H1 (cell line): ENCODE measurements around the gene CD79A. TPM values are rescaled to one million over a fixed set of nuclear protein-coding genes. Genes with fewer than 3 reads are reported as not detected.

Experiments used
- polyA plus RNA-seq, 7 experiments: library from polyadenylated mRNA; depleted of rRNA in 3 of 7; stranded (reverse) in 5 of 7; unstranded in 2 of 7; fragments of >200 nt in 5 of 7; fragments of 200-250 nt in 2 of 7; gene quantifications; 1 replicate in 5 of 7; 2 replicates in 1 of 7; 4 replicates in 1 of 7; pipeline versions ENCODE4 v1.2.1 to v1.2.3, GENCODE V29; 2011 to 2013; ENCODE audit warnings: missing spikeins in 2 of 7, mixed read lengths in 2 of 7
- total RNA-seq: library from RNA; stranded (reverse); fragmentation: NEBNext Ultra II Directional; extraction: Animal tissue kit (Norgen Biotek cat#: 25700); gene quantifications from 2 replicates; pipeline ENCODE4 v1.2.1, GENCODE V29; 2021
- TF ChIP-seq, protein P1 (sequence below): fragments of 300-600 bp; sonication (generic); IDR thresholded peaks from 2 replicates; pipeline ENCODE4 v1.7.1; 2012; ENCODE audit warnings: low read length, moderate library complexity, mild to moderate bottlenecking, inconsistent platforms; ENCODE audit not compliant: insufficient replicate concordance

The CD79A gene
- total and polyA plus RNA-seq, 2 of the 8 experiments (the other 6 are each of a cell fraction or from before 2014, with no cell fraction given), result 0.54 to 0.77 TPM

DNA sequence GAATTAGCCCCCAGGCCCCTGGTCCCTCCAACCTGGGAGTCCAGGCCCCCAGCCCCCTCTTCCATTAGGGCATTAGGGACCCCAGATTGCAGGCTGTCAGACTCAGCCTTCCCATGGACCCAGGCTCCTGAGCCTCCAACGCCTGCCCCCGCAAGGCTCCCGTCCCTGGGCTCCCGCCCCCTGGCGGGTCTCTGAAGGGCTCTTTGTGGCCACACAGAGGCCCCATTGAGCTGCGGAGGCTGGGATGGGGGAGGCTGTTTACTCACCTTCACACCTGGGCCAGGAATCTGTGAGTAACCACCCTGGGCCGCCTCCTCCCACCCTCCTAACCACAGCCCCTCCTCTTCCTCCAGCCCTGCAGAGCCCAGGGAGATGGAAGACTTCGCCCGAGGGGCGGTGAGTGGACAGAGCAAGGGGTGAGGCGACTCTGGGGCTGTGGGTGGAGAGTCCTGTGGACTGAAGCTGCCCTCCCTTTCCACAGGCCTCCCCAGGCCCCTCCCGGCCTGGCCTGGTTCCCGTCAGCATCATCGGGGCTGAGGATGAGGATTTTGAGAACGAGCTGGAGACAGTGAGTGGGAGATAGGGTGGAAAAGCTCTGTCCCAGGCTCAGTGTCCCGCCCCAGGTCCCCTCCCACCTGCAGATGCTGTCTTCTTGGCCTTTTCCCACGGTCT is 10.8 kb downstream of the CD79A start (continued):
- TF ChIP-seq, protein P1, sequence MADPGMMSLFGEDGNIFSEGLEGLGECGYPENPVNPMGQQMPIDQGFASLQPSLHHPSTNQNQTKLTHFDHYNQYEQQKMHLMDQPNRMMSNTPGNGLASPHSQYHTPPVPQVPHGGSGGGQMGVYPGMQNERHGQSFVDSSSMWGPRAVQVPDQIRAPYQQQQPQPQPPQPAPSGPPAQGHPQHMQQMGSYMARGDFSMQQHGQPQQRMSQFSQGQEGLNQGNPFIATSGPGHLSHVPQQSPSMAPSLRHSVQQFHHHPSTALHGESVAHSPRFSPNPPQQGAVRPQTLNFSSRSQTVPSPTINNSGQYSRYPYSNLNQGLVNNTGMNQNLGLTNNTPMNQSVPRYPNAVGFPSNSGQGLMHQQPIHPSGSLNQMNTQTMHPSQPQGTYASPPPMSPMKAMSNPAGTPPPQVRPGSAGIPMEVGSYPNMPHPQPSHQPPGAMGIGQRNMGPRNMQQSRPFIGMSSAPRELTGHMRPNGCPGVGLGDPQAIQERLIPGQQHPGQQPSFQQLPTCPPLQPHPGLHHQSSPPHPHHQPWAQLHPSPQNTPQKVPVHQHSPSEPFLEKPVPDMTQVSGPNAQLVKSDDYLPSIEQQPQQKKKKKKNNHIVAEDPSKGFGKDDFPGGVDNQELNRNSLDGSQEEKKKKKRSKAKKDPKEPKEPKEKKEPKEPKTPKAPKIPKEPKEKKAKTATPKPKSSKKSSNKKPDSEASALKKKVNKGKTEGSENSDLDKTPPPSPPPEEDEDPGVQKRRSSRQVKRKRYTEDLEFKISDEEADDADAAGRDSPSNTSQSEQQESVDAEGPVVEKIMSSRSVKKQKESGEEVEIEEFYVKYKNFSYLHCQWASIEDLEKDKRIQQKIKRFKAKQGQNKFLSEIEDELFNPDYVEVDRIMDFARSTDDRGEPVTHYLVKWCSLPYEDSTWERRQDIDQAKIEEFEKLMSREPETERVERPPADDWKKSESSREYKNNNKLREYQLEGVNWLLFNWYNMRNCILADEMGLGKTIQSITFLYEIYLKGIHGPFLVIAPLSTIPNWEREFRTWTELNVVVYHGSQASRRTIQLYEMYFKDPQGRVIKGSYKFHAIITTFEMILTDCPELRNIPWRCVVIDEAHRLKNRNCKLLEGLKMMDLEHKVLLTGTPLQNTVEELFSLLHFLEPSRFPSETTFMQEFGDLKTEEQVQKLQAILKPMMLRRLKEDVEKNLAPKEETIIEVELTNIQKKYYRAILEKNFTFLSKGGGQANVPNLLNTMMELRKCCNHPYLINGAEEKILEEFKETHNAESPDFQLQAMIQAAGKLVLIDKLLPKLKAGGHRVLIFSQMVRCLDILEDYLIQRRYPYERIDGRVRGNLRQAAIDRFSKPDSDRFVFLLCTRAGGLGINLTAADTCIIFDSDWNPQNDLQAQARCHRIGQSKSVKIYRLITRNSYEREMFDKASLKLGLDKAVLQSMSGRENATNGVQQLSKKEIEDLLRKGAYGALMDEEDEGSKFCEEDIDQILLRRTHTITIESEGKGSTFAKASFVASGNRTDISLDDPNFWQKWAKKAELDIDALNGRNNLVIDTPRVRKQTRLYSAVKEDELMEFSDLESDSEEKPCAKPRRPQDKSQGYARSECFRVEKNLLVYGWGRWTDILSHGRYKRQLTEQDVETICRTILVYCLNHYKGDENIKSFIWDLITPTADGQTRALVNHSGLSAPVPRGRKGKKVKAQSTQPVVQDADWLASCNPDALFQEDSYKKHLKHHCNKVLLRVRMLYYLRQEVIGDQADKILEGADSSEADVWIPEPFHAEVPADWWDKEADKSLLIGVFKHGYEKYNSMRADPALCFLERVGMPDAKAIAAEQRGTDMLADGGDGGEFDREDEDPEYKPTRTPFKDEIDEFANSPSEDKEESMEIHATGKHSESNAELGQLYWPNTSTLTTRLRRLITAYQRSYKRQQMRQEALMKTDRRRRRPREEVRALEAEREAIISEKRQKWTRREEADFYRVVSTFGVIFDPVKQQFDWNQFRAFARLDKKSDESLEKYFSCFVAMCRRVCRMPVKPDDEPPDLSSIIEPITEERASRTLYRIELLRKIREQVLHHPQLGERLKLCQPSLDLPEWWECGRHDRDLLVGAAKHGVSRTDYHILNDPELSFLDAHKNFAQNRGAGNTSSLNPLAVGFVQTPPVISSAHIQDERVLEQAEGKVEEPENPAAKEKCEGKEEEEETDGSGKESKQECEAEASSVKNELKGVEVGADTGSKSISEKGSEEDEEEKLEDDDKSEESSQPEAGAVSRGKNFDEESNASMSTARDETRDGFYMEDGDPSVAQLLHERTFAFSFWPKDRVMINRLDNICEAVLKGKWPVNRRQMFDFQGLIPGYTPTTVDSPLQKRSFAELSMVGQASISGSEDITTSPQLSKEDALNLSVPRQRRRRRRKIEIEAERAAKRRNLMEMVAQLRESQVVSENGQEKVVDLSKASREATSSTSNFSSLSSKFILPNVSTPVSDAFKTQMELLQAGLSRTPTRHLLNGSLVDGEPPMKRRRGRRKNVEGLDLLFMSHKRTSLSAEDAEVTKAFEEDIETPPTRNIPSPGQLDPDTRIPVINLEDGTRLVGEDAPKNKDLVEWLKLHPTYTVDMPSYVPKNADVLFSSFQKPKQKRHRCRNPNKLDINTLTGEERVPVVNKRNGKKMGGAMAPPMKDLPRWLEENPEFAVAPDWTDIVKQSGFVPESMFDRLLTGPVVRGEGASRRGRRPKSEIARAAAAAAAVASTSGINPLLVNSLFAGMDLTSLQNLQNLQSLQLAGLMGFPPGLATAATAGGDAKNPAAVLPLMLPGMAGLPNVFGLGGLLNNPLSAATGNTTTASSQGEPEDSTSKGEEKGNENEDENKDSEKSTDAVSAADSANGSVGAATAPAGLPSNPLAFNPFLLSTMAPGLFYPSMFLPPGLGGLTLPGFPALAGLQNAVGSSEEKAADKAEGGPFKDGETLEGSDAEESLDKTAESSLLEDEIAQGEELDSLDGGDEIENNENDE, result no peak
